ENCODE measurements around the gene ERCC1.
"Not testable (repeated sequence)": the region's sequence is repeated elsewhere in the genome, so short reads cannot be mapped to it uniquely, and the experiment has no call there.

The ERCC1 gene

DNA sequence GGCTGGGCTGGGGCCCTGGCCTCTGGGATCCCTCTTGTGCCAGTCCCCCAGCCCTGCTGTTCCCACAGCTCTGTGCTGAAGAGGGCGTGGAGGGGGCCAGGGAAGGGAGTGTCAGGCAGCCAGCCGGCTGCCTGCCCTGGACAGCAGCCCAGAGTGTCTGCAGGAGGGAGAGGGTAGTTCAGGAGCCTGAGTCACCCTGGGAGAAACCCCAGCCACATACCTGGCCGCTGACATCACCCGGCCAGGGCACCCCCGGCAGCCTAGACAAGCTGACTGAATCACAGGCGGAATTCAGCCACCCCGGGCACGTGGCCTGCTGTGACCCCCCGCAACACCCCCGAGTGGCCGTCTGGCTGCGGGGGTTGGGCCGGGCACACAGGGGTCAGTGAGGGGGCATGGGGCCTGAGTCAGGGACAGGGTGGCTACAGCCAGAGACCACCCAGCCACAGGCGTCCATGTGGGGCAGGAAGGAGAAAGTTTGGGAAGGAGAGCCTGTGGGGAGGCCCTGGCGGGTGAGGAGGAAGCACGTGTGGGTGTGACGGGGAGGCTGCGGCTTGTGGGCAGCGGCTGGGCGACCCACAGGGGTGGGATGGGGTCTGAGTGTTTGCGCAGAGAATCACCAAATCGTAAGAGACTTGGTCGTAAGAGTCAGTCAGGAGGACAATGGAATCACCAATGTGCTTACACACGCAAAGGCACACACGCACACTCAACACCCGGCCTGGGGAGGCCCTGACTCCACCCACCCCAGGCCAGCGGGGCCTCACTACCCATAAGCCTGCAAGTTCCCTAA lies 32.2 kb upstream of the ERCC1 start:
- DNase-seq (ENCODE audit: extremely low read depth in 1 of 2, low read depth in 1 of 2), result peak in 1 of 2 donors; percentile 50

DNA sequence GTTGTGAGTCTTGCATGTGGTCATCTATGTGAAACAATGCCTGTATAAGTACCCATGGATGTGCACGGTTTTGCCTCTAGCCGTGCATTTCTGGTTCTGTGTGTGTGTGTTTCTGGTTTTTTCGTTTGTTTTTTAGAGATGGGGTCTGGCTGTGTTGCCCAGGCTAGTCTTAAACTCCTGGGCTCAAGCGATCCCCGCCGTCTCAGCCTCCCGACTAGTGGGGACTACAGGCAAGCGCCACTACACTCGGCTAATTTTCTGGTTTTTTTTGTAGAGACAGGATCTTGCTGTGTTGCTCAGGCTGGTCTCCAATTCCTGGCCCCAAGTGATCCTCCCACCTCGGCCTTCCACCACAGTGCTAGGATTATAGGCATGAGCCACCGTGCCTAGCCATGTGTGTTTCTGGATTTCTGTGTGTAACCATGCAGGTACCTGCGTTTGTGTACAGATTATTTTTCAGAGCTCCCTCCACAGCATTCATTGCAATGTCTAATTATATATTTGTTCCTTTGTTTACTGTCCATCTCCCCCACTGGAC lies 28.2 kb upstream of the ERCC1 start:
- DNase-seq (ENCODE audit: extremely low read depth in 1 of 2, low read depth in 1 of 2), result no peak

DNA sequence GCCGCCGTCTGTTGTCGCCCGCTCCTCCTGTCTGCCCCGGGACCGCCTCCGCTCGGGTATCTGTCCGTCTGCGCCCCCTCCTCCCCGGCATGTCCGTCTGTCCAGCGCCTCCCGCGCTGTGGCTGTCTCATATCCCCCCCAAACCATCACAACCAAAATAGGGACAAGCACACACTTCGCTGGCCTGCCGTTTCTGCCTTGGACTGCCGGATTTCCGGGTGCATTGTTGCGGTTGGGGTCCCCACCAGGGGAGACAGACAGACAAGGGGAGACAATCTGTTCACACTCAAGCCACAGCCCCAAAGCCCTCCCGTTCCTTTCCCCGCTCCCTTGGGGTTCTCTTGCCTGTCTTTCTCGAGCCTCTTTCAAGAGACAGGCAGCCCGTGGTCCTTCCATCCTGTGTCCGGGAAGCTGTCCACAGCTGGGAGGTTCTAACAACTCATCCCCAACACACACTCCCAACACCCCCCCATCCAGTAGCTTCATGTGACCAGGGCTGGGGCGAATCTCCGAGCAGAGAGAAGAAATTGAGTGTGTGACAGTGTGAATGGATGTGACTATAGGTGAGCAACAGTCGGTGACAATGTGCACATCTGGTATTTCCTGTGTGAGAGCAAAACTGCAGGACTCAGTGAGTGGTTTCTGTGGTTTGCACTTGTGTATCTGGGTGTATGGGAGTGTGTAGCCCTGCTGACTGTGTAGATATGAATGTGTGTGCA lies 27.6 kb upstream of the ERCC1 start:
- DNase-seq (ENCODE audit: extremely low read depth in 1 of 2, low read depth in 1 of 2), result no peak

DNA sequence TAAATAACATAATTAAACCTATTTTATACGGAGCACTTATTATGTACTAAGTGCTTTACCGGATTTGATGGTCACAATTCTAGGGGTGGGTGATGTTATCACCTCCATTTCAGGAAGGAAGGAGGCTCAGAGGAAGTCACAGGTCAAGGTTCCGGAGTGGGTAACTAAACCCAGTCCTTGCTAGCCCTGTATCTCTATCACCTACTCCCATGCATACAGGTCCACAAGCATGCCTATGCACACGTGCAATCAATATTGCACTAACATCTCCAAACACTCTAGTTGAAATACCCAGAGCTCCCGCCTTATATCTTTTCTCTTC lies 26.3 kb upstream of the ERCC1 start:
- no peak for DNase-seq (ENCODE audit: extremely low read depth in 1 of 2, low read depth in 1 of 2)

DNA sequence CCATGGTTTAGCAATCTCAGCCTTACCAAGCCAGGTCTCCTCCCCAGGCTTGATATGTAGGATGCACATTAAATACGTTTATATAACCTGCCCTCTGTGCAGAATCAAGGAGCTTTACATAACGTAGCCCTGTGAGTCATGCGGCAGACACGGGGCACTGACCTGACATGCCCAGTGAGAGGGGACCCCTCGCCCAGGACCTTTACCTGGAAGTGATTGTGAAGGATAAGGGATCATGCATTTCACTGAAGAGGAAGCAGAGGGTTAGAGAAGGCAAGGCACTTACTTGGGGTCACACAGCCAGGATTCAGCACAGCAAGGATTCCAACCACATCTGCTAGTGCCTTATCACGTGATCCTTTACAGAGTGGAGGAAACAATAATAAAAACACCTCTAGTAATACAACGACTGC lies 25.2 kb upstream of the ERCC1 start:
- DNase-seq (ENCODE audit: extremely low read depth in 1 of 2, low read depth in 1 of 2), result no peak

DNA sequence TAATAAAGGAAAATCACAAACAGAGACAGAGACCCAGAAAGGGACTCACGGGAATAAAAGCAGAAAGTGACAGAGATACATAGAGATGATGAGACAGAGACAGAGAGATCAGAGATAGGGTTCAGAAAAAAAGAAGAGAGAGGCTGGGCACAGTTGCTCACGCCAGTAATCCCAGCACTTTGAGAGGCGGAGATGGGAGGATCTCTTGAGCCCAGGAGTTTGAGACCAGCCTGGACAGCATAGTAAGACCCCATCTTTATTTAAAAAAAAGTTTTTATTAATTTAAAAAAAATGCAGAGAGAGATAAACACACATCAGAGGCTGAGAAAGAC lies 24.7 kb upstream of the ERCC1 start:
- DNase-seq (ENCODE audit: extremely low read depth in 1 of 2, low read depth in 1 of 2), result no peak

DNA sequence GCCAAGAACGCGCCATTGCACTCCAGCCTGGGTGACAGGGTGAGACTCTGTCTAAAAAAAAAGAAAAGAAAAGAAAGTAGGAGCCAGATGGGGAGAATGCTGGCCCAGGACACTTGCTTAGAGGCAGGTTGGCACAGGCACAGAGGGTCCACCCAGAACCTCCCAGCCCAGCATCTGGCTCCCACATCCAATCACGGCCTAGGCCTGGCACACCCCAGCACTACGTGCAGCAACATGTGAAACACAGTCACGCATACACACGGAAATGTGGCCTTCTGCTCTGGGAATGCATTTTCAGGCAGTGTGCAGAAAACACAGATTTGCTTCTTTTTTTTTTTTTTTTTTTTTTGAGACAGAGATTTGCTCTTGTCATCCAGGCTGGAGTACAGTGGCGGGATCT lies 23.2 kb upstream of the ERCC1 start:
- no peak for DNase-seq (ENCODE audit: extremely low read depth in 1 of 2, low read depth in 1 of 2)

DNA sequence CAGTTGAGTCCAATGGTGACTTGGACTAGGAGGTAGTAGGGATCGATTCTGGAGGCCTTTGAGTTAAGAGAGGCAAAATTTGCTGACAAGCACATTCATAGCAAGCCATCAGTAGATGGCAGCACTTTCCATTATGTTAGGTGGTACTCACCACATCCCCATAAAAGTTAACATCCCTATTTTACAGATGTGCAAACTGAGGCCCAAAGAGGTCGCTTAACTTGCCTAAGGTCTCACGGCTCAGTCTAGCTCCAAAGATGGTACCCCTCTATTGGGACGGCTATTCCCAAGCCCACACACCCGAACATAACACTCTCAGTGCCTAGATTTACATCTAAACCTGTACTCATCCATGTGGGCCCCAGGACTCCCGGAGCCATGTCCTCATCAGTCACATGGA lies 22.6 kb upstream of the ERCC1 start:
- no peak for DNase-seq (ENCODE audit: extremely low read depth in 1 of 2, low read depth in 1 of 2)

DNA sequence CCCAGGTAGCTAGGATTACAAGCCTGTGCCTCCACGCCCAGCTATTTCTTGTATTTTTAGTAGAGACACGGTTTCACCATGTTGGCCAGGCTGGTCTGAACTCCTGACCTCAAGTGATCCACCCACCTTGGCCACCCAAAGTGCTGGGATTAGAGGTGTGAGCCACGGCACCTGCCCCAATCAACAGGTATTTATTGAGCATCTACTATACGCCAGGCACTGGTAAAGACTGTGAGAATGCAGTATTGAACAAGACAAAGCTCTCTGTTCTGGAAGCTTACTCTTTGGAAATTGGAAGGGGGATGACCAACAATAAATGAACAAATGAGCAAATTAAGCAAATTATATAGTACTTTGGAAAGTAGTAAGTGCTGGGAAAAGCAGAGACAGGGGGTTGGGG lies 21.4 kb upstream of the ERCC1 start:
- DNase-seq (ENCODE audit: extremely low read depth in 1 of 2, low read depth in 1 of 2), result no peak

DNA sequence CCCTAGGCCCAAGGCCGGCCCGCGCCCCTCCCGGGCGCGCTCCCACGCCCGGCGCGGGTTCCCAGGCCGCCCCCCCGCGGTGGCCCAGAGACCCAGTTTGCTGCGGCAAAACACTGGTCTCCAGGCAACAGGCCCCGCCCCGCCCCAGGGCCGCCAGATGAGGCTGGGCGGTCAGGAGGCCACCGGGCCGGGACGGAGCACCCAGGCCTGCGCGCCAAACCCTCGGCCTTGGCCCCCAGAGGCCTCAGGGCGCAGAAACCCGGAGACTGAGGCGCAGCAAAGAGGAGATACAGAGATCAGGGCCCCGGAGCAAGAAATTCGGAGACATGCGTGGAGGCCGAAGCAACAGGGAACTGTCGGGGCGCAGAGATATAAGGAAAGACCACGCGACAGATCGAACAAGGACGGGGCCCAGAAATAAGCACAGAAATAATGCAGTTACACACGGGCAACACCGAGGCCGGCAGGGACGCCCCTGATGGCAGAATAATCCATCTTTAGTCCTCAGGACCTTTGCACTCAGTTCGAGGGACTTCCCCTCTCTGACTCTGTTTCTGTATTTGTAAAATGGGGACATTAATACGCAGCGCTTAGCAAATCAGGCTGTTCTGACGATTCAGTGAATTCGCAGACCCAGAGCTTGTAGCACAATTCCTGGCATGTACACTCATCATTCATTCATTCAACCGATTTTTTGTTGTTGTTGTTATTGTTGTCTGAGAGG lies 20.8 kb upstream of the ERCC1 start:
- DNase-seq (ENCODE audit: extremely low read depth in 1 of 2, low read depth in 1 of 2), result peak; percentile 52 to 72

DNA sequence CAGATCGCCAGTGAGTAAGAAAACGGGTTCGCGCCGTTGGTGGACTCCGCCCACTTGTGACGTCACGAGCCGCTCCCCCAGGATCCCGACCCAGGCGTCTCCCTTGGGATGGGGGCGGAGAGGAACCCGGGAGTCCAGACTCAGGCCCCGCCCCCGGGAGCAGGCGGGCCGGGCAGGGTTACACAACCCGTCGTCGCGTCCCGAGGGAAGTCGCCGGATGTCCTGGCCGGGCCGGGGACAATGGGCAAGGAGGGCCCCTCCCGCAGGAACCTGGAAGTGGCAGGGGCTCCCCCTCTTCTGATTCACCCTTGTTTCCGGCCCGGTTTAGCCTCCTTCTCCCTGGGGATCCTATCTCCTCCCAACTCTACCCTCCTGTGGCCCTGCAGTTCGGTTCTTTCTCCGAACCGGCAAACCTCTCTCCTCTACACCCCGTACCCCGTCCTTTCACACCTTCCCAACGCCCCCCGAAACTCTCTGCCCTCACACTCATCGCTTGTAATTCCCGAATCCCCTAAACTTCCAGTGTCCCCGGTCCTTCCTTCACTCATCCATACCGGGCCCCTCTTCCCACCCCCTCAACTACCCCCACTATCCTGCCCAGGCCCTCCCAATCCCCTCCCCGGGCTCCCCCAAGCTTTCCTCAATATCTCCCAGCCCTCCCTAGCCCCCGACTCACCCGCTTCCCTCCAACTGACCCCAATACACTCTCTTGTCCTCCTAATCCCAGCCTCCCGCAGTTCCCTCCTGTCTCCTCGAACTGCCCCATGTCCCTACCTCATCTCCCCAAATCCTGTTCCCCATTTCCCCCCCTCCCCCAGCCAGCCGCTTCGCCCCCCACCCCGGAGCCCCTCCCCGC lies 20.0 kb upstream of the ERCC1 start:
- no peak for DNase-seq (ENCODE audit: extremely low read depth in 1 of 2, low read depth in 1 of 2)

DNA sequence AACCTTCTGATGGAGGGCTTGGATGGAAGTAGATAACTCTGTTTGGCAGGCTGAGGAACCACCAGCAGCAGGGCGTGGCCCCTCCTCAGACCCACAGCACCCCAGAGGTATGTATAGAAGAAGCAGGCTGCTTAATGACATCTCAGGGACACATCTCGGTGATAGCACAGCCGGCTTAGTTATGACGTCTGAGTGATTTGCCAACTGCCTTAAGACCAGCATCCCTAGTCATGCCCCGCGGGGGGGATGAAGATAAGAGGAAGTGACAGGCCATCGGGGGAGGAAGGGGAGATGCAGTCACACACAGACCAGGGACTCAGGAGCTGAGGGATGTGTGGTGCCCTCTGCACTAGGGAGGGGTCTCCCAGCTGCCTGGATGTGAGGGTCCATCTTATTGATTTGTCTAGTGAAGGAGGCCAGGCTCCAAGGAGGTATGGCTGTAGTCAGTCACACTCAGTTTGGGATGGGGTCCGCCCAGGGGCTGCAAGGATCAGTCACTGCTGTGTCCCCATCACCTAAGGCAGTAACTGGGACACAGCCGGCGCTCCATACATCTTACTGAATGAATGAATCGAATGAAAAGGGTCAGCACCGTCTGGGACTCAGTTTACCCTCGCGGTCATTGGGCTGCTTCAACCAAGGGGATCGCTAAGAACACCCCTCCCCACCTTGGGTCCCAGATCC lies 19.2 kb upstream of the ERCC1 start:
- DNase-seq (ENCODE audit: extremely low read depth in 1 of 2, low read depth in 1 of 2), result peak in 1 of 2 donors; percentile 21

DNA sequence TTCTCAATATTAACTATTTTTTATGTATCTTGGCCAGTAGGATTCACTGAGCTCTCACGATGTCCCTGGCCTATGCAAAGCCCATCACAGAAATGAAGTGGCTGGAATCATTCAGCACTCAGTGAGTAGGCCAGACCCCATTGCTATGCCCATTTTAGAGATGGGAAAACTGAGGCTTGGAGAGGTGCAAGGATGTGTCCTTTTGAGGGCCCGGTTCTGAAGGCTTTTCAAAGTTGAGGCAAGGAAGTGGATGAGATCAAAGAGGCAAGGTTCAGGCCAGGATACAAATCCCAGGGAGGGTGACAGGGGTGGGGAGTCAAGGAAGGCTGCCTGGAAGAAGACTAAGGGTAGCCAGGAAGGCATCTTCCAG lies 18.7 kb upstream of the ERCC1 start:
- DNase-seq (ENCODE audit: extremely low read depth in 1 of 2, low read depth in 1 of 2), result no peak

DNA sequence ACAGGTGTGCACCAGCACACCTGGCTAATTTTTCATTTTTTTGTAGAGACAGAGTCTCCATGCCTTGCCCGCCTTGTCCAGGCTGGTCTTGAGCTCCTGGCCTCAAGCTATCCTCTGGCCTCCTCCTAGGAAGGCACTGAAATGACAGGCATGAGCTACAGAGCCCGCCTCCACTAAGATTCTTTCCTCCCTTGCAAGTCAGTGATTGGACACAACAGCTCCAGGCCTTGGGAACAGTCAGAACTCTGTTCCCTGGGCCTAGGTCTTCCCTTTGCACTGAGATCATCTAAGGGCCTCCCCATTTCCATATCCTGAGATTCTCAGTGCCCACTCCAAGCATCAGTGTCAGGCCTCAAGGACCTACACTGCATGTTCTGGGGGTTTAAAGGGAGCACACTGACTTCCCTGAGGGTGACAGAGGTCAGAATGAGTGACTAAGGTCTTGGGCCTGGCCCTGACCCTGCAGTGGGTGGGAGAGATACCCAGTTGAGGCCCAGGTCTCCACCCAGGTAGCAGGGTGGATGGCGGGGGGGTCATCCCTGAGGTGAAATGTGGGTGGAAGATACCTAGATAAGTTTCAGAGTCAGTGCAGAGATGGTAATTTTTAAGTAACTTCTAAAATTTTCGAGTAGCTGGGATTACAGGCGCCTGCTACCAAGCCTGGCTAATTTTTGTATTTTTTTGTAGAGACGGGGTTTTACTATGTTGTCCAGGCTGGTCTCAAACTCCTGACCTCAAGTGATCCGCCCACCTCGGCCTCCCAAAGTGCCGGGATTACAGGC lies 17.3 kb upstream of the ERCC1 start:
- no peak for DNase-seq (ENCODE audit: extremely low read depth in 1 of 2, low read depth in 1 of 2)

DNA sequence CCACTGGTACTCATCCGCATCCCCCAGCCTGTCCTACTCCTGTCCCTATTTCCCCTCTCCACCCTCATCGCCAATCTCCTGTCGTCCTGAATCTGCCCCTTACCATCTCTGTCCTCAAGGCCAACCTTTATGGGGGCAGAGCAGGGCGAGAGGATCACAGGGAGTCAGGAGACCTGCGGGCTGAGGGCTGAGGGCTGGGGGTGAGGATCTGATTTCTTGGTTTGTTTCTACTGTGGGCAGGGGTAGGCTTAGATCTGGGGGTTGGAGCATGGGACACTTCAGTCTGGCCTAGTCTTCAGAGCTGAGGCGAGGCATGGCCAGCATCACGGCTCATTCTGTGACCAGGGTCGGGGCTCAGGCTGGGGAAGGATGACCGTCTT lies 16.5 kb upstream of the ERCC1 start:
- no peak for DNase-seq (ENCODE audit: extremely low read depth in 1 of 2, low read depth in 1 of 2)

DNA sequence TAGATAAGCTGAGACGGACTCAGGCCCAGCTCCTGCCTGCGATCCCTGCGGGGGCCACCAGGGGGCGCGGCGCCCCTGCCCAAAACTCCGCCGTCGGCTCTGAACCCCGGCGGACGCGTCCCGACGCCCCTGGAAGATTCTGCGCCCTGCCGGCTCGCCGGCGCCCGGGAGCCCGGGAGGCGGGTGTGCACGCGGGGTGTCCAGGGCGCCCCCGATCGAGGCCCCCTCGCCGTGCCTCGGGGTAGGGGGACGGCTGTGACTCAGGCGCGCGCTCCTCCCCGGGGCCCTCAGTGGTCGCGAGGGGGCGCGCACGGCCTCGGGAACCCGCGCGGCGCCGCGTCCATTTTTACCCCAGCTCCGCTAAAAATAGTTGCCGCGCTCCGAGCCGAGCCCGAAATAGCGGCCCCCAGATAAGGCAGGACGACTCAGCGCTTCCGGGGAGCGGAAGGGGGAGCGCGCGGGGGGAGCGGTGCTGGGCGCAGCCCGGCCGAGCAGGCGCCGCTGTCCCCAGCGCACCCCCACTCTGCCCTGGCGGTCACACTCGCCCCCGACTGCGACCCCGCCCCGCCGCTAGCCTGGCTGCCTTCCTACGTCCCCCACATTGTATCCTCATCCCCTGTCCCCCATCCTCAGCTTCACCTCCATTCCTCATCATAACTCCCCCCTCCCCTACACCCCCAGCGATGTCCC lies 16.0 kb upstream of the ERCC1 start:
- DNase-seq (ENCODE audit: extremely low read depth in 1 of 2, low read depth in 1 of 2), result peak; percentile 68 to 78

DNA sequence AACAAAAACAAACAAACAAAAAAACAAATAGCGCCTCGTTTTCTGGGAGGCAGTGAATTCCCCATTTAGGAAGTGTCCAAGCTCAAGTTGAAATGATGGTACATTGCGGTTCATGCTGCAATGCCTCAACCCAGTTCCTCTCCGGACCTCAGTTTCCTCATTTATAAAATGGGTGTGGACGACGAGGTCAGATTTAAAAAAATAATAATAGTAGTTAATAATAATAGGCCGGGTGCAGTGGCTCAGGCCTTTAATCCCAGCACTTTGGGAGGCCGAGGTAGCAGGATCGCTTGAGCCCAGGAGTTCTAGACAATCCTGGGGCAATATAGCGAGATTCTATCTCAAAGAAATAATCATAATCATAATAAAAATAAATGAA lies 15.5 kb upstream of the ERCC1 start:
- no peak for DNase-seq (ENCODE audit: extremely low read depth in 1 of 2, low read depth in 1 of 2)

DNA sequence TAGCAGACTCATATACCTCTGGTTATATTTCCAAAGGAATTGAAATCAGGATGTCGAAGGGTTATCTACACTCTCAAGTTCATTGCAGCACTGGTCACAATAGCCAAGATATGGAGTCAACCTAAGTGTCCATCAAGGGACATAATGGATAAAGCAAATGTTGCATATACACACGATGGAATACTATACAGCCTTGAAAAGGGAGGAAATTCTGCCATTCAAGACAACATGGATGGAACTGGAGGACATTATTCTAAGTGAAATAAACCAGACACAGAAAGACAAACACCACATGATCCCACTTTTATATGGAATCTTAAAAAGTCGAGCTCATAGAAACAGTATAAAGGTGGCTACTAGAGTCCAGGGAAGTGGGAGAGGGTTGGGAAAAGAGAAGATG lies 13.6 kb upstream of the ERCC1 start:
- DNase-seq (ENCODE audit: extremely low read depth in 1 of 2, low read depth in 1 of 2), result no peak

DNA sequence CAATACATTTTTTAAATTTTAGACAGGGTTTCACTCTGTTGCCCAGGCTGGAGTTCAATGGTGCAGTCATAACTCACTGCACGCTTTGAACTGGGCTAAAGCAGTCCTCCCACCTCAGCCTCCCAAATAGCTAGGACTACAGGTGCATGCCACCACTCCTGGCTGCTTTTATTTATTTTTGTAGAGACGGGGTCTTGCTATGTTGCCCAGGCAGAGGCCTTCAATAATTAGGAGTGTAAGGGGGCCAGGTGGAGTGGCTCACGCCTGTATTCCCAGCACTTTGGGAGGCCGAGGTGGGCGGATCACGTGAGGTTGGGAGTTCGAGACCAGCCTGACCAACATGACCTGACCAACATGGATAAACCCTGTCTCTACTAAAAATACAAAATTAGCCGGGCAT lies 8.8 kb upstream of the ERCC1 start:
- DNase-seq (ENCODE audit: extremely low read depth in 1 of 2, low read depth in 1 of 2), result not testable (repeated sequence)
